Activated T-cell treated with anti-CD3 and anti-CD28 coated beads for 4 hours (primary cell): Measurements from ENCODE around the gene RFX2.
A peak's percentile ranks its signal among the peaks of the same experiment; 100 is the strongest.
"Not testable (repeated sequence)": the region's sequence is repeated elsewhere in the genome, so short reads cannot be mapped to it uniquely, and the experiment has no call there.

Source experiments
- DNase-seq: peaks from one replicate; pipeline ENCODE4 v3.0.0-alpha.2; 2020

The RFX2 gene

GRCh38 chr19:6073858-6074708 lies 36.2 kb downstream of the RFX2 start:
- DNase-seq, result no peak

DNA sequence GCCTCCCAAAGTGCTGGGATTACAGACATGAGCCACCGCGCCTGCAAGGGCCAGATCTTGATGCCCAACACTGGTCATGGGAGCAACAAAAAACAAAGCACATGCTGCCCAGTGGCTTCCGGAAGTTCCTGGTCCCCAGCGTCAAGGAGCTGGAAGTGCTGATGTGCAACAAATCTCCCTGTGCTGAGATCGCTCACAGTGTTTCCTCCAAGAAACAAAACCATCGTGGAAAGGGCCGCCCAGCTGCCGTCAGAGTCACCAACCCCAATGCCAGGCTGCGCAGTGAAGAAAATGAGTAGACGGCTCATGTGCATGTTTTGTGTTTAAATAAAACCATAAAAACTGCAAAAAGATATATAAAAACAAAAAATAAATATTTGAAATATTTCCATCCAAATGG lies 37.1 kb downstream of the RFX2 start:
- DNase-seq, result not testable (repeated sequence)

GRCh38 chr19:6071875-6072274 lies 38.4 kb downstream of the RFX2 start:
- DNase-seq, result no peak

GRCh38 chr19:6070720-6071485 lies 39.4 kb downstream of the RFX2 start:
- no peak for DNase-seq

DNA sequence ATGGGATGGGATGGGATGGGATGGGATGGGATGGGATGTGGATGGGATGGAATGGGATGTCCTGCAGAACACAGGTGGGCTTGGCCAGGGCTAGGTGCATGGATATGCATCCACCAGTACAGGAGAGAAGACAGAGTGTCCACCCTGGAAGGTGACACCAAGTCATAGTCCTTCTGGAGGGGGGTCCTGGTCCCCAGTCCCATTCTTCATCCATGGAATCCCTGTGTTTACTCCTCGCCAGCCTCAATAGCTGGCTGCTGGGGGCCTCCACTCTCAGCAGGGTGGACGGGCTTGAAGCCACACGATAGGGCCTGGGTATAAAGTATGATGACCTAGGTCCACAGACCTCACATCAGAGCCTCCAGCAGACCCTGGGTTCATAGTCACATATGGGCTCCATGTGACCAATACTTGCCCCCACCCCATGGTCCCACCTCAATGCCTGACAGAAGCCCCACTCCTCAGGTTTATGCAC lies 40.1 kb downstream of the RFX2 start:
- no peak for DNase-seq

DNA sequence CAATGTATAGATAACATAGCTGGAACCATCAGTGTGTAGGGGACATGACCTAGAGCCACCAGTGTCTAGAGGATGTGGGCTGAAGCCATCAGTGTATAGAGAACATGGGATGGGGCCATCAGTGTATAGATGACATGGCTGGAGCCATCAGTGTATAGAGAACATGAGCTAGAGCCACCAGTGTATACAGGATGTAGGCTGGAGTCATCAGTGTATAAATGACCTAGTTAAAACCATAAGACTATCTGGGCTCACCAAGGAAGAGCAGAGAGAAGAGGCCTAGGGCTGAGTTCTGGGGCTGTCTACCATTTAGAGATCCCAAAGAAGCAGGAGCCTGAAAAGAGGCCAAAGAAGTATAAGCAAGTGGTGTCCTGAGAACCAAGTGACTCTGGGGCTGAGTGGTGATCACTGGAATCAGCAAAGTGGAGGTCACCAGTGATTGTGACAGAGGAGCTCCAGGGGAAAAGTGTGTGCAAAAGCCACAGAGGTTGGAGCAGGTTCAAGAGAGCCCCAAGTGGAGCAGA lies 41.0 kb downstream of the RFX2 start:
- DNase-seq, result no peak

DNA sequence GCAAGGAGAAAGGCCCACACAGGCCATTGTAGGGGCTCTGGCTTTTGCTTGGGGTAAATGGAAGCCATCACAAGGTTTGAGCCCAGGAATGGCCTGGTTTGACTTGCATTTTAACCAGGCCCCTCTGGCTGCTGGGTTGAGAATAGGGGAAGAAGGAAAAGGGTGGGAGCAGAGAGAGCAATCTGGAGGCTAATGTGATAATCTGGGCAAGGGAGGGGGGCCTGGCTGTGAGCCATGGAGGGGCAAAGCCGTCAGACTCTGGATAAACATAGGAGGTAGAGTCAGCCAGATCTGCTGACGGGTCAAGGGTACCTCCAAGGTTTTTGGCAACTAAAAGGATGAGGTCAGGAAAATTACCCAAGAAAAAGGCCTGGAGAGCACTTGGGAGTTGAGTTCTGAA lies 41.6 kb downstream of the RFX2 start:
- DNase-seq, result no peak

DNA sequence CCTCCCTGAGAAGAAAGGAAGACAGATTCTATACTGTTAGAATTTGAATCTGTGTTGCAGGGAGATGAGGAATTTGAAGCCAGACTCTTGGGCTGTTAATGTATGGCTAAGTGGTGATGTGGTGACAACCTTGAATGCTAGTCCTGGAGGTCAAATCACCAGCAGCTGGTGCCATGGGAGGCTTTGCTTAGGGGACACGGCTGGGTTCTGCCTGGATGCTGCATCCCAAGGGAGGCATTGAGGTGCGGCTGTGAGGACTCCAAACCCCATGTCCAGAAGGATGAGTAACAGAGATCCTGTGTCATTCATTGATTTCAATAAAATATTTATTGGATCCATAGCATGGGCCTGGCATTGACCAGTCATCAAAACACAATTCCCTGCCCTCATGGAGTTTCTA lies 42.3 kb downstream of the RFX2 start:
- DNase-seq, result no peak

DNA sequence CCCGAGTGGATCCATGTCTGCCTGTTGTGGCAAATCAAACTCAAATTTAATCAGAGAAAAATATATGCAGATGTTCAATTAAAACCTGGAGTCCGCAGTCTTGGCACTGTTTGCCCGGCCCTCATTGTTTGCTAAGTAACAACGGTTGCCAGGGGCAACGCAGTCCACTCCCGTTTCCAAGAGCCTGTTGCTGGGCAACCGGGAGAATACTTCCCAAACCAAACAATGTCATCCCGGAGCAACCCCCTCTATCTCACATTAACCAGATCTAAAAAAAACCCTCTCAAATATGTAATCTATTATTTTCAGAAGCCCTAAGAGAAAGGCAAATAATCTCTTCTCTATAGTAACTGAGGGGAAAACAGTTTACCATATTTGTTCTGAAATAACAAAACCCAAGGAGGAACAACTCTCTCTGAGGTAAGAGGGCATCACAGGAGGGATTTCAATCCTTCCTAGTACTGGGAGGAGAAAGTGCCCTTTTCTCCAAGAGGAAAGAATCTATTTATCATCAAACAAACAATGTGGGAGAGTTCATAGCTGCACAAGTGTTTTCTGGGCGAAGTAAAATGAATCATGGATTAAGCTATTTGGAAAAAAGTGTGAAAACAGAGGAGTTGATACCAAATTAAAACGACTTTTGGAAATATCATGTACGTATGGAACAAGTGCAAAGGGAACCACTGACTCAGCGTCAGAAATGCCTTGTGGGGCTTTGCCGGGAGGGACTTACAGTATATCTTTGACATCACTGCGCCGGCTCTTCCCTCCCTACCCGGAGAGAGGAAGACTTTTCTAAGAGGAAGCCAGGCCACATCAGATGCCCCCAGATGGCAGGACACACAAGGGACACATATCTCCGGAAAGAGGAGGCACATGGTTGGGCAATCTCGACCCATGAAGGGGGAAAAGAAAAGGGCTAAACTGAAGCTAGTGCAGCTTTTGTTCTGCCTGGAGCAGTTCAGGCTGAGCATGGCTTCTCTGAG lies 43.3 kb downstream of the RFX2 start:
- no peak for DNase-seq

GRCh38 chr19:6065685-6066374 lies 44.5 kb downstream of the RFX2 start:
- peak; percentile 49 for DNase-seq

- DNase-seq, result no peak
These were observed 45.8 kb downstream of the RFX2 start for GRCh38 chr19:6064336-6065073.

- DNase-seq, result no peak
These were observed 46.5 kb downstream of the RFX2 start for GRCh38 chr19:6063576-6064335.

DNA sequence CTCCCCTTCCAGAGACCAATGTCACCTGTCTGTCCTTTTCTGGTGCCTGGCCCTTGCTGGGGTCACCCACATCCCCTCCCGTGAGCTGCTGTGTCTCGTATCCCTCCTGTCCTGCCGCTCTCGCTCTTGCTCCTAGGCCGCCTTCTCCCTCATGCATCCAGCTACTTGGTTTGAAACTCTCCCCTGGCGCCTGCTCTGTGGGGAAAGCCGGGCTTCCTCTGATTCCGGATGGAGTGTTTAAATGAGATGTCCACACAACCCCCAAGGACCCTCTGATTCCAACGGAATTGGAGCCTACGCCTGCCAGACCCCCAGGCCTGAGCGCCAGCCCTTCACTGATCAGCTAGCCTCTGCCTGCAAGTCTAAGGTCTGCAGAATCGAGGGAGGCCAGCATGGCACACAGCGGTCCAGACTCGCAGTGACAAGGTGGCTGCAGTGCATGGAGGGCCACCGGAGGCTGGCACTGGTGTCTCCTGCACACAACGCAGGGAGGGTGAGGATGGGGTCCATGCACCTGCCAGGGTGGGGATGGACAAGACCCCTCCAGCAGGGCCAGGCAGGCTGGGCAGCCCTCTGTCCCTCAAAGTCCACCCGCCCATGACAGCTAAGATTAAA lies 47.2 kb downstream of the RFX2 start:
- no peak for DNase-seq

DNA sequence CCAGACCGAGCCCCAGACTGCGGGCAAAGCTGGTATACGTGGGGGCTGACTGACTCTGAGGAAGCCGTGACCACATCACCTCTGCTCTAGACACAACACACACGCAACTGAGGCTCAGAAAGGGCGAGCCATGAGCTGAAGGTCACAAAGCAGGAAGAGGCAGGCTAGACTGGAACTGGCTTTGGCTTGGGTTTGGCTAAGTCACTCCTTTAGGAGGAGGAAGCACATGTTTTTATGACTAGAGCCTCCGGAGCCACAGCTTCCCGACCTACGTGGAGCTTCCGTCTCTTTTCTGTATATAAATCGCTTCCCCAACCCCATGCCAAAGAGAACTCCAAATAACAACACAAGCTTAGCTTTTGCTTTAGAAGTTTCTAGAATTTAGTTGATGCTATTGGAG lies 48.0 kb downstream of the RFX2 start:
- DNase-seq, result no peak

DNA sequence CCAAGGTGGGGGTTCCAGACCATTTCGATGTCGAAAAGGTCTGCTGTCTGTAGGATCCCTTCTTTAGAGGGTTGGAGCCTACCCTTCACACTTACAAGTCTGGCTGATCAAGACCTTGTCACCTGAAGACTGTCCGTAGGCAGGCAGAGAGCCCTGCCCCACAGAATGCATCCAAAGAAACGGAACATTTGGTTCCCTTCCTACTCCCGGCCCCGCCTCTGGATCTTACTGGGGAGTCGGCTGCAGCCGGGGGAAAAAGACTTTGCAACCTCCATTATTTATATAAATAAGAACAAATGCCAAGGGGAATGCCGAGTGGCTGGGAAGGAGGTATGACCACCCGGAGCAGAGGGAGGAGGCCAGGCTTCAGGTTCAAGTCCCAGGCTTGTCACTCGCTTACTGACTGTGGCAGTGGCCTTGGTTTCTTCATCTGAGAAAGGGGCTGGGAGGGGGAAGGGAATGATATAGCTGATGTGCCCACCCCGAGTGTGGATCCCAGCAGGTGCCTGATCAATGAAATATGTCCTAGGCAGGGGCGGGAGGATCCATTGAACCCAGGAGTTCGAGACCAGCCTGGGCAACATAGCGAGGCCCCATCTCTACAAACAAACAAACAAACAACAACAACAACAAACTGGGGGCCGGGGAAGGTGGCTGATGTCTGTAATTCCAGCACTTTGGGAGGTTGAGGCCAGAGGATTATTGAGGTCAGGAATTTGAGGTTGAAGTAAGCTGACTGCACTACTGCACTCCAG lies 48.7 kb downstream of the RFX2 start:
- DNase-seq, result no peak

DNA sequence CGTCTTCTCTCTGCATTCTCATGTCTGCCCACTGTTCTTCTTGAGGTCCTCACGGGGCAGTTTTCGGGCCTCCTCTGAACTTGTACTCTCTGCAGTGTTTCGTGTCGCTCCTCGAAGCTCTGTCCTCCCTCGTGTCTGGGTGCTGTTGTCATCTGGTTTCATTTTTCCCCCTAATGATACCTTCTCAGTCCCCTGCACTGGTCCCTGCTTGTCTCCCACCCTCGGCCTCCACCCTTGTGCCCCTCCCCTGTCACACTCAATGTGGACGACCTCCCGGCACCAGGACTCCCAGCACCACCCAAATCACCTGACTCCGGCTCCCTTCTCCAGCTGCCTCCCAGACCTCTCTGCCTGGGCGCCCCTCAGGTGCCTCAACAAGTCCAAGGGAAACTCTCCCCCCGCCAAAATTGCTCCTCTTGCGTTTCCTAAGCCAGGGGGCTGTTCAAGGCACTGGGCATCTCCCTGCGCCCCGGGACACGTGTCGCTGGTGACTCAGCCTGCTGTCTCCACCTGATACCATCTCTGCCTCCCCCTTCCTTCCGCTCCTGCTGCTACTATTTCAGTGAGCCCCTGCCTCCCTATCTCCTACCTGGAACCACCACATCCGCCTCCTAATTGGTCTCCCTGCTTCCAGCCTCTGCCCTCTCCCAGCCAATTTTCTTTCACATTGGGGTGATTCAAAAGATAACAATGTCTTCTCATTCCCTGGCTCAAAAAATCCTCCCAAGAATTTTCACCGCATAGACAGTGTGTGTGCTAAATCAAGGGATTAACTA lies 49.5 kb downstream of the RFX2 start:
- DNase-seq, result peak; percentile 22

GRCh38 chr19:6059988-6060599 lies 50.2 kb downstream of the RFX2 start:
- no peak for DNase-seq

DNA sequence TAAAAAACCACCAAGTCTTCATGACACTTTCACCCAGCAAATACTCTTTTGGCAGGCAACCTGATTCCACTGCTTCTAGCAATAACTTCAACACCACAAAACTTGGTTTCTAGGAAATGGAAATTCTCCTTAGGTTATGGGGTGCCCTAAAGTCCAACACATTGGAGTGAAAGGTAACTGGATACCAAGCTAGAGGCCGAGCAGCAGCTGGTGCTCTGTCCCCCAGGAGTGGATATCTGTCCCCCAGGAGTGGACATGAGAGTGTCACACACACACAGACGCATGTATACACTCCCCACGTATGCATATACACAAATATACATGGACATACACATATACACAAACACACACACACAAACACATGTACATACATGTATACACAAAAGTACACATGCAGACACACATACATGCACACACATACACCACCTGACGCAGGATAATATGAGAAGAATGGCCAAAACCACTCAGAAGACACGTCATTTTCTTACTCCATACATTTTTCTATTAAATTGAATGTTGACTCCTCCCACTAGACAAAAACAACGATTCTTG lies 50.8 kb downstream of the RFX2 start:
- no peak for DNase-seq
